Omental fat pad (tissue), 4 donors: Measurements from ENCODE around the gene FAM187B. TPM values are rescaled to one million over a fixed set of nuclear protein-coding genes. Genes with fewer than 3 reads are reported as not detected.

Experiments
- ATAC-seq: fragments of 150-250 bp; one replicate; pipeline ENCODE4 v1.9.1; 2016; ENCODE audit warnings: mild to moderate bottlenecking, moderate library complexity; ENCODE audit not compliant: low FRiP score
- DNase-seq: peaks from one replicate; pipeline ENCODE4 v3.0.0-alpha.2; 2019; ENCODE audit warnings: low spot score
- CTCF ChIP-seq, 3 donors: fragments of 450-650 bp; IDR thresholded peaks; one replicate each; pipeline ENCODE4 v1.5.1; 2016 to 2017; ENCODE audit warnings: antibody characterized with exemption in 3 of 3, mild to moderate bottlenecking in 3 of 3, moderate library complexity in 2 of 3
- total RNA-seq, 4 donors: library from RNA; depleted of rRNA; stranded (reverse); fragments of >200 nt; gene quantifications; one replicate each; pipeline ENCODE4 v1.1.0, GENCODE V29; 2016

Gene FAM187B
- total RNA-seq, 4 donors from 2014 or later: not detected

DNA sequence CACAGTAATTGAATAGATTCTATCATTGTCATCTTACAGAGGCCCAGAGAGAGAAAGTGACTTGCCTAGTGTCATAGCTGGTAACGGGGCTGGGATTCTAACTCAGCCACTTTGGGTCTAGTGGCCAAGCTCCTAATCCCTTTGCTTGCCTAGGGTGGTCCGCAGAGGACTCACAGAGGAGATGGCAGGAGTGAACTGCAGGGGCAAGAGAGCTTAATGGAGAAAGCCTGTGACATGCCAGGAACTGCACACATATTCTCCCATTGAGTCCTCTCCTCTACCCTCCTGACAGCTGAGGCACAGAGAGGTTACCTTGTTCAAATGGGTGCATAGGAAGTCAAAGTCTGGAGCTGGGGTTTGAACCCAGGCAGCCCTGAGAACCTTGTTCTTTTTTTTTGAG, 22.9 kb upstream of the FAM187B start:
- no peak for TF ChIP-seq CTCF (IDR thresholded peaks at IDR 0.05)
- ATAC-seq (no peak), DNase-seq (no peak)

DNA sequence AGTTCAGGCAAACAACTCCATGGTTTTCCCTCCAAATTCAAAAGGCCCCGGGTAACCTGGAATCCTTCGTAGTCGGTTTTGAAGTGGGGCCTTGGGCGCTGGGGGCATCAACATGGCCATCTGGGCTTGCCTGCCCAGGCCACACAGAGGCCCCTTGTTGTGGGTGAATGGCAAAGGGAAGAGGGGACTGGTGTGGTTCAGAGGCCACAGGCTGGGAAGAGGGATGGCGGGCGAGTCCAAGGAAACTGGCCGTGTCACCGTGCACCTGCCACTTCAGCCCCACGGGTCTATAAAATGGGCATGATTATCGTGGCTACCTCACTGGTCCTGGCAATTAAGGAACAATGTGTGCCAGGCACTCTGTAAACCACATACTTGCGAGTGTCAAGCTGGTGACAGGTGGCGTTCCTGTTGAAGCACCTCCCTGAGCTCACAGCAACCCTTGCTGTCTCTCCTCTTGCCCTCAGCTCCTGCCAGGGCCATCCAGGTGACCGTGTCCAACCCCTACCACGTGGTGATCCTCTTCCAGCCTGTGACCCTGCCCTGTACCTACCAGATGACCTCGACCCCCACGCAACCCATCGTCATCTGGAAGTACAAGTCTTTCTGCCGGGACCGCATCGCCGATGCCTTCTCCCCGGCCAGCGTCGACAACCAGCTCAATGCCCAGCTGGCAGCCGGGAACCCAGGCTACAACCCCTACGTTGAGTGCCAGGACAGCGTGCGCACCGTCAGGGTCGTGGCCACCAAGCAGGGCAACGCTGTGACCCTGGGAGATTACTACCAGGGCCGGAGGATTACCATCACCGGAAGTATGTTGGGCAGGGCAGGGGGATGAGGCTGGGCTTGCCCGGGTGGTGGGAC, 21.5 kb upstream of the FAM187B start:
- ATAC-seq: no peak
- no peak for TF ChIP-seq CTCF (IDR thresholded peaks at IDR 0.05)
- no peak for DNase-seq

DNA sequence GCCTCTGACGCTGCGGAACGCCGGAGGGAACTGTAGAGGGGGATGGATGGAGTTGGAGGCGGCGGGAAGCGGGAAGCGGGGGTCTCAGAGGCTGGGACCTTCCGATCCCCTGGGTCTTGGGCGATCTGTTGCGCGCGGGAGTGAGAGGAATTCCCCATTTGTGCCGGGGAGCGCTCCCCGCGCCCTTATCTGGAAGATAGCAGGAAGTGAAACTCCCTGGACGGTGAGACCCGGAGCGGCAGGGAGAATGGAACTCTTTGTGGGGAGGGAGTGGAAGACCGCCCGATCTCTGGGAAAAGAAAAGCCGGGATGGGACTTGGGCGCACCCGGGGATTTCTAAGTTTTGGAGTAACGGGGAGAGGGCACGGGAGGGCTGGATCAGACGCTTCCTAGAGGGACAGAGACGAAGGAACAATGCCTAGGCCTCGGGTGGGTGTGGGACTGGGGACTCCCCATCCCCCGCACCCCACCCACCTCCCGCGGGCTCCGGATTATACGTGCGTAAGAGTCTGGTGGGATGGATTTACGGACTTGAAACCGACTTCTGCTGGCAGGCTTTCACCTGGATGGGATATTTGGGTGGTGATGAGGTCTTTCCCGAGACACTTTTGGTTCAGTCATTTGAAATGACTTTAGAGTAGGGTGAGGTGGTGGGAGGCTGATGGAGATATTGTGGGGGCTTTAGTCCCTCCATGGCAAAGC, 20.8 kb upstream of the FAM187B start:
- ATAC-seq: no peak

DNA sequence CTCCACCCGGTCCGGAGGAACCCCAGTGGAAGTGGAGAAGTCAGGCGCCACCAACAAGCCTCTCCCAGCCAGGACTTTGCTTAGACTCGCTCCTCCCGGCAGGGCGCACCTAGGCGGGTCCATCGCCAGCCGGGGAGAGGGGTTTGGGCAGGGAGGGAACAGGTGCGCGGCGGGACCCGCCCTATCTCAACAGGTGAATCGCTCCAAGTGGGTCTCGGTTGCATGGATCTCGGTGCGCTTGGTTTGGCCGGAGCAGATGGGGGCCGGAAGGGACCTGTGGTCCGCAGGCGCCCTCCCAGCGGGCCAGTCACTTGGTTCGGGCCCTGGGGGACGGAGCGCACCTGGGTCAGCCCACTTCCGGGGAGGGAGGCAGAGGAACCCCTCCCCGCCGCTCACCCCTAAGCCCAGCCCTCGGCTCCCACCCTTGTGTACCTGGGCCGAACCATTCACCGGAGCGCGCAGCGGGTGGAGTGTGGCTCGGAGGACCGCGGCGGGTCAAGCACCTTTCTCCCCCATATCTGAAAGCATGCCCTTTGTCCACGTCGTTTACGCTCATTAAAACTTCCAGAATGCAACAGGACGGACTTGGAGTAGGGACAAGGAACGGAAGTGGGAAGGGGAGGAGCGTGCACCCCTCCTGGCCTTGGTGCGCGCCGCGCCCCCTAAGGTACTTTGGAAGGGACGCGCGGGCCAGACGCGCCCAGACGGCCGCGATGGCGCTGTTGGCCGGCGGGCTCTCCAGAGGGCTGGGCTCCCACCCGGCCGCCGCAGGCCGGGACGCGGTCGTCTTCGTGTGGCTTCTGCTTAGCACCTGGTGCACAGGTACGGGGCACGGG, 20.0 kb upstream of the FAM187B start, which contains the start of gene LSR:
LSR (plus strand) TSS at position 693 of the 836 bp plus-strand sequence; CDS start at position 714, 21 bp downstream.
- DNase-seq (no peak), ATAC-seq (peak; percentile 91)
- no peak for TF ChIP-seq CTCF (IDR thresholded peaks at IDR 0.05)

More for the DNA sequence above, 20.8 kb upstream of the FAM187B start:
- DNase-seq: no peak
- TF ChIP-seq CTCF (IDR thresholded peaks at IDR 0.05): no peak

DNA sequence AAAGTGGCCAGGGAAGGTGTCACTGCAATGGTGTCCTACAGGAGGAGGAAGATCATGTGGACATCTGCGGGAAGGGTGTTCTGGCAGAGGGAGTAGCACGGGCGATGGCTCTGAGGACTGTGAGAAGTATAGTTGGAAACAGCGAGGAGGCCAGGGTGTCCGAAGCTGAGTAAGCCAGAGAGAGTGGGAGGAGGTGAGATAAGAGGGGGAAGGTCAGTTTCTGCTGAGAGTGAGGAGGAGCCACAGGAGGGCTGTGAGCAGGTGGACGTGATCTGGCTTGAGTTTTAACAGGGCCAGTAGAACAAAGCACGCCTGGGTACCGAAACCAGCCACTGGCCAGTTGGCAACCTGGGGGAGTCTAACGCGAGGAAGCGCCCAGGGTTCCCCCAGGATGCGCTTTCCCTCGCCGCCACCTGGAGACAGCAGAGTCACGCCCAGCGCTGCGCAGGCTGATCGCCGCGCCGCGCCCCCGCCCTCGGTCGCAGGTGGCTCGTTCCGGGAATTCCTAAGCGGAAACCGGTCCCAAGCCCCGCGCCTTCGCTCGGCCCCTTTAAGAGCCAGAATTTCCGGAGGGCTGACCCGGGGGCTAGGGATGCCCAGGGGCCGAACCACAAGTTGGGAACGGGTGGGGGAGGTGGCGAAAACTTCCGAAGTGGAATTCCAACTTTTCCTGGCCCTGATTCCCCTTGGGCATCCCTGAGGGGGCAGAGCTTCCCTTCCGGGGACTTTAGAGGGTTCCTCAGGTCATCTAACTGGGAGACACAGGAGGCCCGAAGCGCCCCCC, 19.2 kb upstream of the FAM187B start:
- DNase-seq: no peak
- ATAC-seq: peak; percentile 86

More for the DNA sequence above, 19.2 kb upstream of the FAM187B start:
- TF ChIP-seq CTCF (IDR thresholded peaks at IDR 0.05): no peak
